GM12892 (cell line): ENCODE measurements around the gene OS9.

Experiments
- DNase-seq: peaks from one replicate; pipeline ENCODE4 v3.0.0; 2011; ENCODE audit not compliant: insufficient read length
- FAIRE-seq: peaks from 2 replicates; lab custom pipeline; 2011; peaks lifted over from hg19 to GRCh38; lab: Jason Lieb, UNC
- POLR2A ChIP-seq: IDR thresholded peaks from 2 replicates; pipeline ENCODE4 v1.6.1; 2011; ENCODE audit warnings: low read depth, low read length, control low read depth
- POLR2AphosphoS5 ChIP-seq: IDR thresholded peaks from 2 replicates; pipeline ENCODE4 v1.6.1; 2011; ENCODE audit warnings: low read depth, low read length, control low read depth
- TAF1 ChIP-seq: IDR thresholded peaks from 2 replicates; pipeline ENCODE4 v1.6.1; 2011; ENCODE audit warnings: low read depth, mild to moderate bottlenecking, control low read depth, low read length, borderline replicate concordance

Gene OS9

DNA sequence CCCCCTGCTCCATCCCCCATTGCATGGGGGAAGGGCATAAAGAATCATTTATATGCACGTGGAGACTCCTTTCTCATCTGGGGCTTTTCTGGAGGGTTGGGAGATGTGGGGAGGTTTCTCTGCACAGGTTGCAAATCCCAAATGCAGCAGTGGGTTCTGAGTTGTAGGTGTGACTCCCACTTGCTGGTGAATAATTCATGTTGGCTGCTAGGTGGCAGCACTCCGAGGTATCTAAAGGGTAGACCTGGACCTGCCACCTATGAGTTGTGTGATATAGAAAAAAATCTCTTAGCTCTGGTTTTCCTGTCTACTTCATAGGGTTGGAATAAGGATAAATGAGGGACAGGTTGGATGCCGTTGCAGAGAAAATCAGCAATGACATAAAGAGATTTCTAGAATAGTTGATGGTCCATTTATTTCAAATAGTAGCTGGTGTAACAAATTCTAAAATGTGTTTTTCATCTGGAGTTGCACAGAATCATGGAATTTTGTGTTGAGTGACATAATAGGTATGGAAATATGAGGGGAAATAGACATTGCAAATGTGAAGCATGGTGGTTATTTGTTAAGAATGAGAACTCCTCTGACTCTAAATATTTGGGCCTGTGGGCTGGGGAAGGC, 65.5 kb downstream of the OS9 start:
- DNase-seq: no peak
- TF ChIP-seq POLR2AphosphoS5 (no peak), POLR2A (no peak), TAF1 (no peak)
- peak; percentile 80 for FAIRE-seq

DNA sequence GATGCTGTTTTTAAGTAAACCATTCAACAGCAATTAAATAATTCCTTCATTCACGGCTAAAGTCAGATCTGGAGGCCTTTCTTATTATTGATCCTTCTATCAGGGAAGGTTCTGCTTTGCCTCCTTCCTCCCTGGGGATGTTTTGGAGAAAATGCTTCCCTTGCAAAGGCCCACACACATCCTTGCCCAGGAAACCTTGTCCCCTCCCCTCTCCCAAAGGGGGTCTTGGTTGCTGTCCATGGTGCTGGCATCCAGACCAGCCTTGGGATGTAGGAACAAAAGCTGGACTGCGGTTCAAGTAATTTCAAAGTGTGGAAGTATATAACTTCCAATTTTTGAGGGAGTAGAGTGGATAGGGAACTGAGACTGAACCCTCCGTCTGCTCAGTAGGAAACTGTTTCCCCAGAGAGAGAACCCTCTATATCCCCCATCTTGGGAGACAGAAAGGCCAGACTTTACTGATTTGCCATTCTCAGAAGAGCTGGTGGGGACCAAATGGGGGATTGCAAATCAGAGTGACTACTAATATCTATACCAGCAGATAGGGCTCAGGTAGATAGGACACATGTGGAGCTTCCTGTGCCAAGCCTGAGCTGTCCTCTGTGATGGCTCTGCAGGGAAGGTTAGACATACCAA, 66.5 kb downstream of the OS9 start:
- no peak for FAIRE-seq
- no peak for TF ChIP-seq POLR2AphosphoS5
- no peak for TF ChIP-seq POLR2A
- TF ChIP-seq TAF1: no peak
- no peak for DNase-seq

DNA sequence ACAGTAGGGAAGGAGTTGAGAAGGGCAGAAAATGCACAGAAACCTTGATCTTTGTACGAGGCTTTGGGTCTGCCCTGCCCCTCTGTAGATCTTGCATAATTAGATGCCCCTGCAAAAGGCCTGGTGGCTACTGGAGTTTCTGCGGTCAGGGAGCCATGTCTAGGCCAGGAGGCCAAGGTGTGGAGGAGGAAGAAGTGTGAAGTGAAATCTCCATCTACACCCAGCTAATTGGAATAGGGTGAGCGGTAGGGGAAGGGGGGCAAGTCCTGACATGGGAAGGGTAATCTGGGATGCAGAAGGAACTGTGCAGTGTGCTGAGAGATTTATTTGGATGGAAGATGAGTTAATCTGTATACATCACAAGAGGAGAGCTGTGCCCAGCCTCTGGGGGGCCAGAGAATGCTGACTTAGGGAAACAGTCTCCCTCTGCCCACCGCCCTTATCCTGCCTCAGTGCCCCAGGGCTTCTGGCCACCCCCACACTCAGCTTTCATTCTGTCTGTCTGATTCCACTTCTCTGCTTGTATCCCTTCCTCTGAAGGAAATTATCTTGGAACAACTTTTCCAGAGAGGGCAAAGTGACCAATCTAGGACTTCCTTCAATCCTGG, 67.6 kb downstream of the OS9 start:
- FAIRE-seq (no peak), DNase-seq (no peak)
- TF ChIP-seq POLR2A (no peak), TAF1 (no peak), POLR2AphosphoS5 (no peak)

- no peak for DNase-seq
- TF ChIP-seq POLR2A: no peak
- TF ChIP-seq POLR2AphosphoS5: no peak
- TF ChIP-seq TAF1: no peak
- no peak for FAIRE-seq
These were observed 68.5 kb downstream of the OS9 start for GRCh38 chr12:57762463-57762862.

DNA sequence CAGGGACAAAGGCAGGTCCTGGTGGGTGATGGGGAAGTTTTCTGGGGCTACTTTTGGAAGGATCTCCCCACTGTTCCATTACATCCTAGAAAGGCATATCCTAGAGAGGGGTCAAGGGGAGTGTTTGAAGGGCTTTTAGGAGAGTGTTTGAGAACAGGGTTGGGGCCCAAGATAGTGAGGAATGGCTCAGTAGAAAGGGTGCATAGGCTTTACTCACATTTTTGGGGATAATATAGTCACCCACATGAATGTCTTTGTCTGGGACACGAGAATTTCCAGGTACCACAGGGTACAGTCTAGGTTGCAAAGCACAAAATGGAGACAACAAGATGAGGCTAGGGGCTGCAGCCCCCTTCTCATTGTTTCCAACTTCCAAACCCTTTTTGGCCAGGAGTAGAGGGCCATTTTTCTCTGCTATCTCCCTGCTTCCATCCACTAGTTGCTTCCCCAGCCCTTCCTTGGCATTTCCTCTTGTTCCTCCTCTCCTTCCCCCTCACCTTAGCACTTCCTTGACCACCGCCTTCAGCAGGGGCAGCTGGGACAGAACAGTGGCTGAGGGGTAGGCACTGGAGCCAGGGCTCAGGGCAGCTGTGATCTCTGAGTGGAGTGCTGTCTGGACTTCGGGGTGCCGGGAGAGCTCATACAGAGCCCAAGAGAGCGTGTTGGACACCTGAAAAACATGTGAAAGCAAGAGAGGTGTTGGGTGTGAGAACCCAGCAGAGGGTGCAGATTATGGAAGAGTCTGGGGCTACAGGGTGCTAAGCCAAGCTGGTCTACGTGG, 70.1 kb downstream of the OS9 start:
- FAIRE-seq: no peak
- no peak for DNase-seq
- TF ChIP-seq POLR2A (no peak), TAF1 (no peak), POLR2AphosphoS5 (no peak)

DNA sequence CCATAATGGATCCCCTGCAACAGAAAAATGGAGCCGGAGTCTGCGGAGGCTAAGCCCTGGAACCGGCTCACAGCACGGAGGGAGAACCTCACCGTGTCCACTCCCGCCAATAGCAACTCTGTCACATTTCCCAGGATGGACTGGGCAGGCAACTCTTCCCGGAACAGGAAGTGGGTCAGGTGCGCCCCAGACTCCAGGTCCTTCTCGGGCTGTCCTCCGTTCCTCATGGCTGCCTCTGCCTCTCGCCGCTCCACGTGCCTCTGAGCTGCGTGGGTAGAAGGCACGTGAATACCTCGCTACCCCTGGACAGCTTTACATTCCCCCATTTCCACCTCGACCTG, 70.7 kb downstream of the OS9 start:
- TF ChIP-seq POLR2AphosphoS5 (no peak), TAF1 (no peak), POLR2A (no peak)
- FAIRE-seq (no peak), DNase-seq (no peak)

DNA sequence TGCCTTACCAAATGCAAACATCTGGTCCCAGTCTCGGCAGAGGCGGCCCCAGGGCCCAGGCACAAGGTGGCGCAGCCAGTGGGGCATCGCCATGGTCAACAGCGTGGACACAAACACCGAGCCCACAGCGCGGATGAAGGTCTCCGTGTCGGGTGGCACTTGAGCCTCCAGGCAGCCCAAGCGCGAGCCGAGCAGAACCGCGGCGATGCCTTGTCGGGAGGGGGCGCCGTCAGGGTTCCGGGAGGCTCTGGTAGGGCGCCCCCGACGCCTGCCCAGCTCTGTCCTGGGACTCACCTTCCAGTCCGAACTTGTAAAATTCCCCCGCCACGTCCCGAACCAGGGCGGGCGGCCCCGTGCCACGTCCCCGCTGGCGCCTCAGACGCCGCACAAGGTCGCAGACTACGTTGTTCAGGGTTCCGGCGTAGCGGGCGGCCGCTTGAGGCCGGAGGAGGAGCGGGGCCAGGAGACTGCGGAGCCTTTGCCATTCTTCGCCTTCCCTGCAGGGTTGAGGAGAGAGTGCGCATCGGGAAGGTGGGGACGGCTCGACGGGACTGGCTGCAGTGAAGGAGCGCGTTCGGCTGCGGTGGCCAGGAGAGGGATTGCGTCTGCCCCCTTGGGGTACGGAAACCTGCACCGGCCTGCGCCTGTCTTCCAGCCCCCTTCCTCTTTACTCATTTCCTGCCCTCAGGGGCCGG, 71.2 kb downstream of the OS9 start:
- FAIRE-seq (peak; percentile 36), DNase-seq (peak; percentile 56)
- TF ChIP-seq TAF1 (no peak), POLR2AphosphoS5 (no peak), POLR2A (no peak; the same call in 1 of the 2 replicates)

DNA sequence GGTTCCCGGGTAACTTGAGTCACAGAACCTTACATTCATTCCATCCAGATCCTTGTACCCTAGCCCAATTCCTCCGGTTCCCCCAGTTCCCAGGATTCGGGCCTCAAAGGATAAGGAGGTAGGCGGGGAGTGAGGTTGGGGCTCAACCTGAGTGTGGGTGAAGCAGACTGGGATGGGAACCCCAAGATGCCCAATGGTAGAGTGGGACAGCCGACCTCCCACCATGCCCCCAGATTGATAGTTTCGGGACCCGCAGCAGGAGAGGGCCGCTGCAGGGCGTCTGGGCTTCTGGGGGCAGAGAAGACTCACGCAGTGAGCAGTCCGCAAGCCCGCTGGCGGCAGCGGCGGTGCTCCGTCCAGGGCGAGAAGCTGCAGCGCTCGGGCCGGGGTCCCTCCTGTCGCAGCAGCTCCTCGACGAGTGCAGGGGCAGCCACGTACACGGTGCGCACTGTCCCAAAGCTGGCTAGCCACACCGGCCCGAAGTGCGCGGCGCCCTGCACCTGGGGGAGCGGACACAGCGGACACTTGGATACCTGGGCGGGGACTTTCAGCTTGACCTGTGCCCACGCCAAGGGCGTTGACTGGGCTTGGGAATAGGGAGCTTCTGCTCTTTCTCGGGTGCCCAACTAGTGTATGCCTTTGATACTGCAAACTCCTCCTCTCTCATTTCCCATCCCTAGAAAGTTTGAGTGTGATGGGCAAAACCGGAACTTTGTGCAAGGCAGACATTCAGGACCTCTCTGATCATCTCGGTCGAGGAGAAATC, 71.9 kb downstream of the OS9 start:
- 0 out of 2 replicates have a peak, but pooled peaks have one; percentile 34 for TF ChIP-seq POLR2AphosphoS5
- no peak for TF ChIP-seq TAF1
- TF ChIP-seq POLR2A: no peak; the same call in 1 of the 2 replicates
- DNase-seq (no peak), FAIRE-seq (no peak)

DNA sequence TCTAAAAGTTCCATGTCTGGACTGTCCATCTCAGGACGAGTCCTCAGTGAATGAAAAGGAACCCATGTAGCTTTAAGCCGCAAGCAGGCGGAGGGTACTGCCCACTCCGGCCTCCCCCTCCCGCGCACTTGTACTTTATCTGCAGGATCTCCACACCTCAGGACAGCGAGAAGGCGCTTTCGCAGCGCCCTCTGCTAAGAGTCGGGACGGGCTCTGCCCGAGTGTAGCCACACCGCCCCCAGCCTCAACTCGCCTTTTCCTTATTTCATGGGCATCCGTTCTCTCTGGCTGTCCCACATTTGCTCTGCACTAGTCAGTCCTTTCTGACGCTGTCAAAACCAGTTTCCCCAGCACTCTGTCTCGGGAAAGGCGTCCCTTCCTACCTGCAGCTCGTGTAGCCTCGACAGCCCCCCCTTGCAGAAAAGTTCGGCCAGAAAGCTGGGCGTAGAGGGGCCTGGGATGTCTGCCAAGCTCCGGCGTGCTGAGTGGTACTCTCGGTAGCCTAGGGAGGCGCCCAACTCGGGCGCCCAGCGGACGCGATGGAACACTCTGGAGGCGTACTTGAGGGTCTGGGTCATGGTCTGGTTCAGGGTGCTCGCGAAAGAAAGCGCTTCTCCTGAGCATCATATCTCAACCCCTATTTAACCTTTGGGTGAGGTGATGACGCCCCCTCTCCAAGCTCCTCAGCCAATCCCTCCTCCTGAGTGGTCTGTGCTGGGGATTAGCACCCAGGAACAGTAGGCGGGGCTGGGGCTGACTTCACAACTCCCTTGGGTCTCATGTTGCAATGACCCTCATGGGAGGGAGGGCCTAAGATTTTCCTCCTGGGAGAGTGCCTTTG, 72.8 kb downstream of the OS9 start, which contains the start of gene CYP27B1:
TSS of gene CYP27B1 (minus strand) at position 615 of the 841 bp plus-strand sequence. CDS start at position 578, 37 bp downstream.
- DNase-seq: no peak
- no peak for FAIRE-seq
- TF ChIP-seq POLR2AphosphoS5: no peak
- TF ChIP-seq POLR2A: no peak
- no peak for TF ChIP-seq TAF1
